H9 (cell line): ENCODE measurements around the gene KRTAP5-7. TPM values are rescaled to one million over a fixed set of nuclear protein-coding genes. Genes with fewer than 3 reads are reported as not detected.

ENCODE experiments used
- DNase-seq: peaks from one replicate; pipeline ENCODE4 v3.0.0-alpha.2; 2017
- H2AFZ ChIP-seq: one replicate; pipeline ENCODE4 v1.6.1; 2013; ENCODE audit warnings: mild to moderate bottlenecking, low read length, control low read depth, moderate library complexity
- H2AK5ac ChIP-seq: 2 replicates; pipeline ENCODE4 v1.6.1; 2013; ENCODE audit warnings: low read length, control low read depth, mixed read lengths; ENCODE audit not compliant: insufficient read length
- H2BK120ac ChIP-seq: one replicate; pipeline ENCODE4 v1.6.1; 2013; ENCODE audit warnings: low read depth, mild to moderate bottlenecking, low read length, control low read depth, inconsistent platforms; ENCODE audit not compliant: poor library complexity, severe bottlenecking
- H2BK12ac ChIP-seq: 2 replicates; pipeline ENCODE4 v1.6.1; 2013; ENCODE audit warnings: low read length, control low read depth, mixed read lengths, low read depth; ENCODE audit not compliant: insufficient read length
- H2BK15ac ChIP-seq: 2 replicates; pipeline ENCODE4 v1.6.1; 2013; ENCODE audit warnings: low read depth, low read length, control low read depth
- H2BK20ac ChIP-seq: one replicate; pipeline ENCODE4 v1.6.1; 2013; ENCODE audit warnings: low read depth, mild to moderate bottlenecking, low read length, control low read depth, inconsistent platforms; ENCODE audit not compliant: poor library complexity, severe bottlenecking
- H2BK5ac ChIP-seq: 2 replicates; pipeline ENCODE4 v1.6.1; 2013; ENCODE audit warnings: low read length, control low read depth, mixed read lengths; ENCODE audit not compliant: insufficient read length
- H3K14ac ChIP-seq: 2 replicates; pipeline ENCODE4 v1.6.1; 2013; ENCODE audit warnings: low read length, control low read depth; ENCODE audit not compliant: insufficient read depth
- H3K18ac ChIP-seq: 2 replicates; pipeline ENCODE4 v1.6.1; 2013; ENCODE audit warnings: low read depth, mild to moderate bottlenecking, mixed read lengths, low read length, control low read depth; ENCODE audit not compliant: insufficient read length
- H3K23ac ChIP-seq: 2 replicates; pipeline ENCODE4 v1.6.1; 2013; ENCODE audit warnings: low read length, control low read depth, mixed read lengths, low read depth; ENCODE audit not compliant: insufficient read length
- H3K23me2 ChIP-seq: 2 replicates; pipeline ENCODE4 v1.6.1; 2013; ENCODE audit warnings: low read depth, mild to moderate bottlenecking, mixed read lengths, low read length, control low read depth; ENCODE audit not compliant: insufficient read length, poor library complexity, severe bottlenecking
- H3K27ac ChIP-seq: 2 replicates; pipeline ENCODE4 v1.5.1; 2013; ENCODE audit warnings: low read length, control low read depth, mixed read lengths, low read depth; ENCODE audit not compliant: insufficient read length
- H3K27me3 ChIP-seq: 2 replicates; pipeline ENCODE4 v1.6.1; 2013; ENCODE audit warnings: low read length, control low read depth, inconsistent platforms; ENCODE audit not compliant: insufficient read depth
- H3K4ac ChIP-seq: 2 replicates; pipeline ENCODE4 v1.6.1; 2013; ENCODE audit warnings: low read depth, mild to moderate bottlenecking, control low read depth, inconsistent platforms, low read length, moderate library complexity
- H3K4me1 ChIP-seq: 2 replicates; pipeline ENCODE4 v1.6.1; 2013; ENCODE audit warnings: low read length, control low read depth, inconsistent platforms; ENCODE audit not compliant: insufficient read depth
- H3K4me2 ChIP-seq: 2 replicates; pipeline ENCODE4 v1.6.1; 2013; ENCODE audit warnings: low read length, control low read depth, mixed read lengths; ENCODE audit not compliant: insufficient read length, insufficient read depth
- H3K56ac ChIP-seq: 2 replicates; pipeline ENCODE4 v1.6.1; 2013; ENCODE audit warnings: low read depth, mild to moderate bottlenecking, mixed read lengths, low read length, control low read depth; ENCODE audit not compliant: insufficient read length
- H3K79me1 ChIP-seq: 2 replicates; pipeline ENCODE4 v1.6.1; 2013; ENCODE audit warnings: low read depth, mild to moderate bottlenecking, moderate library complexity, low read length, control low read depth, inconsistent platforms; ENCODE audit not compliant: insufficient read depth, poor library complexity, severe bottlenecking
- H3K79me2 ChIP-seq: 2 replicates; pipeline ENCODE4 v1.6.1; 2013; ENCODE audit warnings: low read length, control low read depth, inconsistent platforms; ENCODE audit not compliant: insufficient read depth
- H3K9ac ChIP-seq: 2 replicates; pipeline ENCODE4 v1.6.1; 2013; ENCODE audit warnings: low read length, control low read depth, mixed read lengths; ENCODE audit not compliant: insufficient read length; ENCODE audit errors: extremely low read depth
- H3K9me3 ChIP-seq: one replicate; pipeline ENCODE4 v1.6.1; 2013; ENCODE audit warnings: low read depth, low read length, inconsistent platforms; ENCODE audit not compliant: control insufficient read depth
- H3T11ph ChIP-seq: one replicate; pipeline ENCODE4 v1.6.1; 2013; ENCODE audit warnings: mild to moderate bottlenecking, low read length, control low read depth, inconsistent platforms
- H4K20me1 ChIP-seq: one replicate; pipeline ENCODE4 v1.6.1; 2013; ENCODE audit not compliant: control insufficient read depth, insufficient read length, insufficient read depth
- H4K5ac ChIP-seq: 2 replicates; pipeline ENCODE4 v1.6.1; 2013; ENCODE audit warnings: low read depth, mild to moderate bottlenecking, mixed read lengths, low read length, control low read depth; ENCODE audit not compliant: insufficient read length
- H4K8ac ChIP-seq: replicated peaks from 2 replicates; pipeline ENCODE4 v1.6.1; 2013; ENCODE audit warnings: low read length, control low read depth, mixed read lengths, low read depth; ENCODE audit not compliant: insufficient read length
- H4K91ac ChIP-seq: 2 replicates; pipeline ENCODE4 v1.6.1; 2013; ENCODE audit warnings: low read depth, mild to moderate bottlenecking, moderate library complexity, mixed read lengths, low read length, control low read depth; ENCODE audit not compliant: insufficient read length
- H3K27ac Mint-ChIP-seq, 3 experiments: 2 replicates in 2 of 3; 3 replicates in 1 of 3; pipeline ENCODE4 v1.8.0; 2020 to 2021; ENCODE audit warnings: mixed read lengths in 3 of 3, mild to moderate bottlenecking in 1 of 3, moderate library complexity in 1 of 3
- H3K27me3 Mint-ChIP-seq: 2 replicates; pipeline ENCODE4 v1.8.0; 2021; ENCODE audit warnings: low read depth, mild to moderate bottlenecking, moderate library complexity, mixed read lengths
- H3K36me3 Mint-ChIP-seq, 3 experiments: 2 replicates in 2 of 3; 3 replicates in 1 of 3; pipeline ENCODE4 v1.8.0; 2020 to 2021; ENCODE audit warnings: low read depth in 3 of 3, mixed read lengths in 3 of 3; ENCODE audit not compliant: insufficient read depth in 1 of 3
- H3K4me1 Mint-ChIP-seq, 2 experiments: 2 replicates each; pipeline ENCODE4 v1.8.0; 2020; ENCODE audit warnings: mixed read lengths in 2 of 2
- H3K4me3 Mint-ChIP-seq, 2 experiments: 2 replicates in 1 of 2; 3 replicates in 1 of 2; pipeline ENCODE4 v1.8.0; 2020 to 2021; ENCODE audit warnings: mild to moderate bottlenecking in 2 of 2, mixed read lengths in 2 of 2, moderate library complexity in 1 of 2
- H3K9me3 Mint-ChIP-seq, 2 experiments: 2 replicates in 1 of 2; 3 replicates in 1 of 2; pipeline ENCODE4 v1.8.0; 2020; ENCODE audit warnings: mild to moderate bottlenecking in 2 of 2, mixed read lengths in 2 of 2, moderate library complexity in 1 of 2
- WGBS: extraction: QIAGEN DNeasy Blood & Tissue Kit; methylation state at CpG from one replicate; pipeline ENCODE4 v1.1.7; 2013; ENCODE audit warnings: missing lambda C conversion rate, low lambda C conversion rate, mixed read lengths; ENCODE audit not compliant: insufficient read length; ENCODE audit errors: extremely low coverage; 5-methylcytosine and 5-hydroxymethylcytosine counted together
- total RNA-seq: library from RNA; stranded (reverse); gene quantifications from 2 replicates; pipeline ENCODE4 v1.2.1, GENCODE V29; 2021
- TF ChIP-seq, protein P1 (sequence below): fragments of 200-600 bp; sonication (generic); conservative IDR thresholded peaks from 3 replicates; pipeline ENCODE4 v1.8.0; 2021; ENCODE audit warnings: antibody characterized with exemption, mild to moderate bottlenecking

Gene KRTAP5-7
- total RNA-seq, 1 experiment from 2014 or later = not detected

DNA sequence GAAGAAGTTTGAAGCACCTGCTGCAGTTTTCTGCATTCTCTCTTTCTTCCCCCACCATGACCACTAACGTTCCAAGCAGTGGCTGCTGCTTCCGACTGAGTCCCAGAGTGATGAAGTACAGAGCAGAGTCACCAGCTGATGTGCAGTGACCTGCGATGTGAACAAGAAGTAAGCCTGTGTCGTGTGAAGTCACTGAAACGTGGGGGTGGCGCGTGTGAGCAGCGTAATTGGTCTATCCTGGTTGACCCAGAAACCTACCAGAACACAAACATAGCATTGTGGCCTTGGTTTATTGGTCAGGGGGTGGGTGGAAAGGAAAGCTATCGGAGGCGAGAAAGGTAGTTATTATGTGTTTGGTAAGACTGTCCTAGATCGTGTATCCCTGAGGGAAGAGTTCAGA, 3.5 kb downstream of the KRTAP5-7 start:
- Histone ChIP-seq H4K8ac (no peak overlapping the region), H3K27ac (no peak overlapping the region), H4K20me1 (no peaks in the 10 kb centered on the region), H2BK12ac (no peak overlapping the region), H4K91ac (no peak overlapping the region), H3K56ac (no peak overlapping the region), H3K9me3 (no peaks in the 10 kb centered on the region), H3T11ph (no peak overlapping the region), H2BK5ac (no peak overlapping the region), H3K79me2 (no peaks in the 10 kb centered on the region), H3K23ac (no peak overlapping the region), H2BK20ac (no peak overlapping the region), H3K9ac (no peak overlapping the region), H4K5ac (no peak overlapping the region), H2BK15ac (no peak overlapping the region), H3K27me3 (no peaks in the 10 kb centered on the region), H3K4ac (no peak overlapping the region), H2AK5ac (no peak overlapping the region), H3K18ac (no peak overlapping the region), H3K79me1 (no peaks in the 10 kb centered on the region), H2BK120ac (no peak overlapping the region), H3K4me1 (no peaks in the 10 kb centered on the region), H3K4me2 (no peak overlapping the region), H3K14ac (no peak overlapping the region), H2AFZ (no peak overlapping the region), H3K23me2 (no peaks in the 10 kb centered on the region)
- DNase-seq = no peak
- WGBS = no CpG with 5 or more reads among the region's 11 CpGs
- Mint-ChIP-seq H3K4me1 (no peaks in the 10 kb centered on the region; a peak in 1 of 4 replicates), H3K4me3 (no peak overlapping the region), H3K27me3 (peaks cover 8% of the 10 kb centered on the region), H3K9me3 (no peaks in the 10 kb centered on the region), H3K27ac (no peak overlapping the region), H3K36me3 (no peaks in the 10 kb centered on the region)
- TF ChIP-seq, protein P1, sequence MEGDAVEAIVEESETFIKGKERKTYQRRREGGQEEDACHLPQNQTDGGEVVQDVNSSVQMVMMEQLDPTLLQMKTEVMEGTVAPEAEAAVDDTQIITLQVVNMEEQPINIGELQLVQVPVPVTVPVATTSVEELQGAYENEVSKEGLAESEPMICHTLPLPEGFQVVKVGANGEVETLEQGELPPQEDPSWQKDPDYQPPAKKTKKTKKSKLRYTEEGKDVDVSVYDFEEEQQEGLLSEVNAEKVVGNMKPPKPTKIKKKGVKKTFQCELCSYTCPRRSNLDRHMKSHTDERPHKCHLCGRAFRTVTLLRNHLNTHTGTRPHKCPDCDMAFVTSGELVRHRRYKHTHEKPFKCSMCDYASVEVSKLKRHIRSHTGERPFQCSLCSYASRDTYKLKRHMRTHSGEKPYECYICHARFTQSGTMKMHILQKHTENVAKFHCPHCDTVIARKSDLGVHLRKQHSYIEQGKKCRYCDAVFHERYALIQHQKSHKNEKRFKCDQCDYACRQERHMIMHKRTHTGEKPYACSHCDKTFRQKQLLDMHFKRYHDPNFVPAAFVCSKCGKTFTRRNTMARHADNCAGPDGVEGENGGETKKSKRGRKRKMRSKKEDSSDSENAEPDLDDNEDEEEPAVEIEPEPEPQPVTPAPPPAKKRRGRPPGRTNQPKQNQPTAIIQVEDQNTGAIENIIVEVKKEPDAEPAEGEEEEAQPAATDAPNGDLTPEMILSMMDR = no peak
